ENCODE results near the gene CYTH1.

CYTH1 gene

DNA sequence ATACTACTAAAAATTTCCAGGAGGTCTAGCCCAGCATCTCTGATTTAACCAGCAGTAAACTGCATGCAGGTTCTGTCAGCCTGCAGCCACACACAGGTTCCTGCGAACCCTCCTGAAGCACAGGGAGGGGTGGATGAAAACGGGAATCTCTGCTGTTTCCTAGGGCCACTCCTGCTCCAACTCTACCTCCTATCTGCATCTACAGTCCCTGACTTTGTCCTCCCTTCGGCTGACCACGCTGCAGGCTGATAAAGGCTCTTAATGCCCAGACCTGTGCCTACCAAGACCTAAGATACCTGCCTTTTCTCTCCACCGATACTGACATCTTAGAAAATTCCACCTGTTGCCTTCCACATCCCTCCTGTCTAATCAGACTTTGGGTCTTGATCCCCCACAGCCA lies 50.2 kb downstream of the CYTH1 start:
- DNase-seq = no peak

DNA sequence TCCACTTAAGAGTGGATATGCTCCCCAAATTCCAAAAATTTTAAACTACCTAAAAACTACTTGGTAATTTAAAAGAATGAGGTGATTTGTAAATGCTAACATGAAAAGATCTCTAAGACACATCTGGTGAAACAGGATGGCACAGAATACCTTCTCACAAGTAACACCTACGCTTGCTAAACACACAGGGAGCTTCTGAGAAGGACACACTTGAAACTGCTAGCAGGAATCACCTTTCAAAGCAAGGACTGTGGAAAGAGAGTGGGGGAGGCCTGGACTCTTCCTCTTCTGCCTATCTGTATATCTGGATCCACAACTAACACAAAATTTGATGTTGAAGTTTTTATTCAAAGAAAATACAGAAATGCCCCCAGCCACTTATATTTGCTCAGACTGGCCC lies 52.4 kb downstream of the CYTH1 start:
- no peak for DNase-seq

GRCh38 chr17:78728495-78728894 lies 53.6 kb downstream of the CYTH1 start:
- DNase-seq = no peak

DNA sequence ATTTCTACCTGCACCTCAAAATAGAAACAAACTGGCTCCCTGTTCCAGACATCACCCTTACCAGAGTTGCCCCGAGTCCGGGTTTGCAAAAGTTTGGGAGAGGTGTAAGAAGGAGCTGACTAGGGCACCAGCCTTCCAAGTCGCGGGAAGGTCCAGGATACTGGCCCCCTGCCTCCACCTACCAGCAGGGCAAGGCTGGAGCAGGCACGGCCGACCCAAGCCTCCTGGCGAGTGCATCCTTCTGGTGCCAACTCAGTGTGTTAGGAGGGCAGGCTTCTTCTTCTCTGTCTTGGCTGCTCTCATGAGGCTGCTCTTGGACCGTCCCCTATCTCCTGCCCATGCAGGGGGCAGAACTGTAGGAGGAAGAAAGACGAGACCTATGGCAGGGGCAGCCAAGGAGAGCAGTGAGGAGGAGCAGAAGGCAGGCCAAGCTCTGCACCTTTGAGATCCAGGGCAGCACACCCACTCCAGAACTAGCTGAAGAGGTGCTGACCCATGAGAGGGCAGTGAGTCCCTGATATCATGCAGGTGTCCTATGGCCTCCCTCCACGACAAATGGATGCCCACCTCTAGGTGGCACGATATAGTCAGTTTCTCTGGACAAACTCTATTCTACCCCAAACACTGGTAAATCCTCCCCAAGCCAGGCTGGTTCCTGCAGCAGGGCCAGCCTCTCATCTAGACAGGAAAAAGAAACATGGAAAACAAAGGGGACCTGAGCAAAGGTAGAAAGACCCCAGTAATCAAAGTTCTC lies 54.4 kb downstream of the CYTH1 start:
- DNase-seq = no peak

GRCh38 chr17:78727057-78727456 lies 55.0 kb downstream of the CYTH1 start:
- DNase-seq = no peak

- no peak for DNase-seq
Observed at GRCh38 chr17:78726513-78726912, 55.6 kb downstream of the CYTH1 start.

DNA sequence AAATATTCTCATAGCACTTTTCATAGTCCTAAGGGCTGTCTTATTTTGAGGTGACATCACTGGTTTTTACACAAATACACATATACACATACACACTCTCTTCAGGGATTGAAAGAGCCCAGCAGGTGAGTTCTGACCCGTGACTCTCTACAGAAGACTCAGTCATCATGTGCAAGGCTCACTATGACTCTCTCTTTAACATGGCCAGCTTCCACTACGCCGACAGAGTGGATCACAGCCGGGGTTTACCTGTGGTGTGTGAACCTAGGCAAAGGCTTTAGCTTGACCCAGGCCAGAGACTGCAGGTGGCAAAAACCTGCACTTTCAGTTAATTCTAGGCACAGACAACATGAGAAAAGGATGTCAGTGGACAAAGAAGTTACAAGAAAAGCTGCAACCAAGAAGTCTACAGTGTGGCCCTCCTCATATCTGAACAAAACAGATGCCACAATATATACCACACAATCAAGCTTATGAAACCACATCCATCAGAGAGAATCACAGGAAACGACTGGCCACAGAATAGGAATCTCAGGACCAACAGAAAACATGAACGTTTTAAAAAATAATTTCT lies 56.5 kb downstream of the CYTH1 start:
- DNase-seq = no peak

DNA sequence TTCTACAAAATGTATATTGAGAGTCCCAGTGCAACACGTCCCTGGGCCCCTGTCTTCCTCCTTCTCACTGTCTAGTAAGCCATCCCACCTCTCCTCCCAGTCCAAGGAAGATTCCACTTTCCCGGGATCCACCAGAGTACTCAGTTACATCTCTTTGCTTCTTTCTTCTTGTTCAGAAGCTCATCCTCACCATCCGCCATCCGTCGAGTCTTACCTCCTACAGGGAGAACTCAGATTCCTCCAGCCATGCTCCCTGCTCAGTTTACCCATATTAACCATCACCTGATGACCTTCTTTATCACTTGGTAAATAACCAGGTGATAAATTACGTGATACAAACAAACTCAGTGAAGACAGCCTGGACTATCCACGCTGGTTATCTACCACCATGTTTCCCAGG lies 57.1 kb downstream of the CYTH1 start:
- DNase-seq = no peak

DNA sequence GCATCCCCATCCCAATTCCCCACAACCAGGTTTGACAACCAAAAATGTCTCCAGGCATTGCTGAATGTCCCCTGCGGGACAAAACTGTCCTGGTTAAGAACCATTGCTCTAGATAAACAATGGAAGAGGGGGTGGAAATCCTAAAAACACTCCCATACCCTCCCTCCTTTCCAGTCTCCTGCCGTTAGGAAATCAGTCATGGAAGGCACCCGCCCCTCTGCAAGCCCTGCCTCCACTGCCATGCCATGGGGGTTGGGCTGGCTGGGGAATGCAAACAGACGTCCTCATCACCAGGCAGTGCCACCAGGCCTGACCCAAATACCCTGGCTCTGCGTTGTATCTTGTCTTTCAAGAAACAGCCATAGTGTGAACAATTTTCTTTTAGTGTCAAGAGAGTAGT lies 57.5 kb downstream of the CYTH1 start:
- no peak for DNase-seq

GRCh38 chr17:78723957-78724356 lies 58.1 kb downstream of the CYTH1 start:
- no peak for DNase-seq

DNA sequence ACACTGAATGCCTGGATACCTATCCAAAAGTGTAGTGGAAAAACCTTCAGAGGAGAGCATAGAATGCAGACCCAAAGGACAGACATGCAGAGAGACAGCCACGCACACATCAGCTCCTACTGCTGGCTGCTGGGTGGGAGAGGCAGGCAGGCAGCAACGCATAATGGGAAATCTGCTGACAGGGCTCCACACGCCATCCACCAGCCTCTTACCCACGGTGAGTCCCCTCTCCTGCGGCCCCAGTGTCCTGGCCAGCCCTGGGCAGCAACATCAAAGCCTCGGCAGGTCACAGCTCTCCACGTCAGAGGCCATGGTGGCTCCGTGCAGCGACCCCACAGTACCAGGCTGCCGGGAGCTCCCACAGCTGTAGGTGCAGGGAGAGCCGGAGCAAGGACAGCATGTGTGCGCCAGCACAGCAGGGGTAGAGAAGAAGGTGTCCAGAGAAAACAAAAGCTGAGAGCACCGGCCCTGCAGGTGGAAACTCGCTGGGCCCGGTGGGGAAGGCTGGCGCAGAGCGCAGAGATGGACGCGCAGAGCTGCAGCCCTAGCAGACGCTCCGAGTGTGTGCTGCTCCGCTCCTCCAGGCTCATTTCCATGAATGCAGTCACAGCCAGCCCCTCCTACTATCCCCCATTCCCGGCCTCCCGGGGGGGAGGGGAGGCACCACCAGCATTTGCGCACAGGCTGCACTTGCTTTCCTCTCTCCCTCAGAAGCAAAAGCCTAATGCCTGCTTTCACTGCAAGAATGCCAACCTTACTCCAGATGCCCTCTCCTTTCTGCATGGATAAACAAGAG lies 58.9 kb downstream of the CYTH1 start:
- no peak for DNase-seq

- no peak for DNase-seq
Observed at GRCh38 chr17:78722246-78722761, 59.8 kb downstream of the CYTH1 start.

- DNase-seq = no peak
Observed at GRCh38 chr17:78719630-78720298, 62.3 kb downstream of the CYTH1 start.

GRCh38 chr17:78718575-78719208 lies 63.4 kb downstream of the CYTH1 start:
- DNase-seq = no peak

DNA sequence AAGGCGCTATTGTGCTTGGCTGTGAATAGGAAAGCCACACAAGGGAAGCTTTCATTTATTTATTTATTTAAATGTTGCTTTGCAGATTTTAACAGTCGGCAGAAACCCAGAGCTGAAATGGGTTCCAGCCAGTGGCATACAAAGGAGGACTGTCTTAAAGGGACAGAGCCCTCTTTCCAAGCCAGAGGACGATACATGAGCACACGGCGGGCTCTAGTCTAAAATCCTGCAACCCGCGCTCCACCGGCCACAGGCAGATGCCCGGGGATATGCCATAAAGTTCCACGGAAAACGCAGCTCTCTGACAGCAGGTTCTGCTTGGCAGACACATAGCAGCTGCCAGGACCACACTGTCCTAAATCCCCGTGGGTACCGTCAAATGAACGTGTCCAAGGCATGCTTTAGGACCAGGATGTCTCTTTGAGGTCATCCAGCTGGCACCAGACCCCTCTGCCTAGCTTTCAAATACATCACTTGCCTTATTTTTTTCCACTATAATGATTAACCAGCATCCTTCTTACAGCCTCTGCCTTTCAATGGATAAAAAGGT lies 64.6 kb downstream of the CYTH1 start:
- DNase-seq = no peak

DNA sequence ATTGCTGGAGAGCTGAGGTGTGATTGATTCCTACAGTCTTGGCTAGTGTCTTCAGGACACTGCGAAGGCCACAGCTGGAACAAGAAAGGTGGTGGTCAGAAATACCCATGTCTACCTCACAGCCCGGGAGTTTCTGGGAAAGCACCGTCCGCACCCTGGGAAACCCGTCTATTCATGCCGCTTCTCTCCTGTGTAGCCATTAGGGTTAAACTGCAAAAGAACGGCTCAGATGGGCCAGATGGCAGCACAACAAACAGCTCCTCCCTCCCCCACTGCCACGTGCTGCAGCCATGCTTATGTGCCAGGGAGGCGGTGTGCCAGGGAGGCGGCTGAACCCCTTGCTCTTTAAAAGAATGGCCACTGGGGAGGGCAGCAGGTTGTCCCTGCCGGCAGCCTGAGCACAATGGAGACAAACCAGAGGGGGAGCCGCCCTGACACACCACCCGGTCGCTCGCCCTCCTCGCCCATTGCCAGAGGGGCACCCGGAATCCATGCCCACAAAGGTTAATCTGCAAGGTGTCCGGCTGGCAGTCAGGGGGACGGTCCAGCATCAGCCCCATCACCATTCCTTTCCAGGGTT lies 65.2 kb downstream of the CYTH1 start:
- DNase-seq = no peak

- DNase-seq = no peak
Observed at GRCh38 chr17:78716292-78716691, 65.8 kb downstream of the CYTH1 start.

DNA sequence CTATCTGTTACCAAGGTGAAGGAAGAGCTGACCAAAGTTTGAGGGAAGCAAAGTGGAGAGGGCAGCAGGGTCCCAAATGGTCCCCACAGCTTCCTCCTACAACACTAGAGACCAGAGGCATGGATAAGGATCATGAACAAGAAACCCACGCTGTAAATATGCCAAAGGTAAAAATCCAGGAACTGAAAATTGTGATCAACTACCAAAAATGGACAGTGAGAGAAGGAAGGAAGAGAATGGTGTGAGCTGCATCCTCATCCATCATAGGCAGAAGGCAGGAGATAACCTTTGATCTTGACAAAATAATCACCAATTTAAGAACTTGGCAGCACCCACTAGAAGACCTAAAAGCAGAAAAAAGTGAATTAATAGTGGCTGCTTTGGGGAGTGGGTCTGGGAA lies 66.2 kb downstream of the CYTH1 start:
- DNase-seq = no peak

DNA sequence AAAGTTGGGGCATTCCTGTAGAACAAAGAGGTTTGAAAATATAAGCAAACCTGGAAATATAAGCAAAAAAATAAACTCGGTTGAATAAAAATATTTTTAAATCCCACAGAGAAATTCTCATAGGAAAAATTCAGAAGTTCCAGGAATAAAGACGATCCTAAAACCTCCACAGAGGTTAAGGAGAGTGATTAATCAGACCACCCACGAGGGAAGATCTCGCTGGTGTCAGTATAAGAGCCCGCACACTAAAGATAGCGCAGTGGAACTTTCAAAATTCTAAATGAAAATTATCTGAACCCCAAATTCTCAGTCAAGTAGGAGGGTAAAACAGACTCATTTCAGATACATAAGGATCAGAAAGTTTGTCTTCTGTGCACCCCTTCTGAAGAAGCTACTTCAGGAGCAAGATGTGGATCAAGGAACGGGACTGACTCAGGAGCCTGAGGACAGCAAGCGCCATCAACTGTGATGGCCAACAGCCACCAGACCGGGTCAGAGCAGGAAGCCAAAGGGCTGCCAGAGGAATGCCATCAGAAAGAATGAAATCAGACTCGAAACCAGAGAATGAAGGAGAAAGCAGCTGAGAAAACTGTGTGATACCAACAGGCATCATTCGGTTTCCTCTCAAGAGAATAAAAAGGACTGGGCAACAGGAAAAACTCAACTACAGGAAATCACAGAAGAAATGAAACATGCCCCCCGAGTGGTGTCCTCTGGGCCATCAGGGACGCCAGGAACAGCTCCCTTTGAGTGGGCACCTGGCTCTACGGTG lies 66.9 kb downstream of the CYTH1 start:
- no peak for DNase-seq

DNA sequence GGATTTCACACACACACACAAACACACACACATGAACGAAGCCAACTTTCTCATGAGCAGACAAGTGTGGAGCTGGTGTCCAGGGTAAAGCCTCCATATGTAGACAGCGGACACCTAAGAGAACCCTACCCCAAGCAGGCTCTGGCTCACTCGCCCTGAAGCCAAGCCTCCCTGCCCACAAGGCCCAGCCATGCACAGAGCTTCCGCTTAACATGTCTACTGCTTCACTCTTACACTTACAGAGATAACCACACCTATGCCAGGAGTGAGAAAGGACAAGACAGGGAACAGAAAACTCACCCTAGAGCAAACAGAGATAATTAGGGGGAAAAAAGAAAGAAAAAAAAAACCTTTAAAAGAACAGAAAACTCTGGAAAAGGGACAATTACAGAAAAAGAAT lies 67.5 kb downstream of the CYTH1 start:
- DNase-seq = no peak

DNA sequence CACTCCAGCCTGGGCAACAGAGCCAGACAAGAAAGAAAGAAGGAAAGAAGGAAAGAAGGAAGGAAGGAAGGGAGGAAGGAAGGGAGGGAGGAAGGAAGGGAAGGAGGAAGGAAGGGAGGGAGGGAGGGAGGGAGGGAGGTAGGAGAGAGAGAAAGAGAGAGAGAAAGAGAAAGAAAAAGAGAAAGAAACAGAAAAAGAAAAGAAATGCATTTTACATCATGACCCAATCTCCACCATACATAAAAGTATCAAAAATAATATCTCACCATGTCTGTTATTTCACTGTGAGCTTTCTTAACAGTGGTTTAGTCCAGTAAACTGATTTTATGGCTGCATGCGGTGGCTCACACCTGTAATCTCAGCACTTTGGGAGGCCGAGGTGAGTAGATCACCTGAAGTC lies 70.0 kb downstream of the CYTH1 start:
- DNase-seq = no peak
